Neural progenitor cell (in vitro differentiated cells): ENCODE data around the gene TBATA. TPM values are rescaled to one million over a fixed set of nuclear protein-coding genes. Genes with fewer than 3 reads are reported as not detected.

Source experiments
- DNase-seq: peaks from one replicate; pipeline ENCODE4 v3.0.0-alpha.2; 2016; ENCODE audit warnings: low spot score
- H2AFZ ChIP-seq: fragments of 200-600 bp; sonication (generic); replicated peaks from 2 replicates; pipeline ENCODE4 v1.6.1; 2016; ENCODE audit warnings: antibody characterized with exemption
- H3F3A ChIP-seq: fragments of 200-600 bp; sonication (generic); 2 replicates; pipeline ENCODE4 v1.6.1; 2016; ENCODE audit warnings: antibody characterized with exemption, low read depth
- H3K27ac ChIP-seq: fragments of 200-600 bp; sonication (generic); 2 replicates; pipeline ENCODE4 v1.5.1; 2016; ENCODE audit warnings: mild to moderate bottlenecking
- H3K27me3 ChIP-seq: fragments of 200-600 bp; sonication (generic); 2 replicates; pipeline ENCODE4 v1.6.1; 2016; ENCODE audit warnings: mild to moderate bottlenecking, moderate library complexity
- H3K36me3 ChIP-seq: fragments of 200-600 bp; sonication (generic); 2 replicates; pipeline ENCODE4 v1.5.1; 2016
- H3K4me1 ChIP-seq: fragments of 200-600 bp; sonication (generic); 2 replicates; pipeline ENCODE4 v1.6.1; 2016; ENCODE audit warnings: mixed run types
- H3K4me2 ChIP-seq: fragments of 200-600 bp; sonication (generic); 2 replicates; pipeline ENCODE4 v1.6.1; 2016
- H3K4me3 ChIP-seq: fragments of 200-600 bp; sonication (generic); 2 replicates; pipeline ENCODE4 v1.5.1; 2016
- H3K79me2 ChIP-seq: fragments of 200-600 bp; sonication (generic); 2 replicates; pipeline ENCODE4 v1.6.1; 2016; ENCODE audit warnings: low read depth
- H3K9ac ChIP-seq: fragments of 200-600 bp; sonication (generic); 2 replicates; pipeline ENCODE4 v1.6.1; 2016
- H3K9me3 ChIP-seq: fragments of 200-600 bp; sonication (generic); 2 replicates; pipeline ENCODE4 v1.5.1; 2016; ENCODE audit warnings: low read depth
- H4K20me1 ChIP-seq: fragments of 200-600 bp; sonication (generic); 2 replicates; pipeline ENCODE4 v1.6.1; 2016; ENCODE audit warnings: low read depth
- H3K27ac Mint-ChIP-seq: 3 replicates; pipeline ENCODE4 v1.8.0; 2021; ENCODE audit warnings: mixed read lengths
- H3K27me3 Mint-ChIP-seq: 2 replicates; pipeline ENCODE4 v1.8.0; 2022; ENCODE audit warnings: low read depth, mild to moderate bottlenecking, inconsistent platforms, moderate library complexity, mixed read lengths; ENCODE audit not compliant: insufficient read depth
- H3K36me3 Mint-ChIP-seq: 3 replicates; pipeline ENCODE4 v1.8.0; 2021; ENCODE audit warnings: mixed read lengths
- H3K4me1 Mint-ChIP-seq: 3 replicates; pipeline ENCODE4 v1.8.0; 2021; ENCODE audit warnings: mixed read lengths
- H3K4me3 Mint-ChIP-seq: 3 replicates; pipeline ENCODE4 v1.8.0; 2021; ENCODE audit warnings: mild to moderate bottlenecking, moderate library complexity, mixed read lengths
- H3K9me3 Mint-ChIP-seq: 3 replicates; pipeline ENCODE4 v1.8.0; 2020; ENCODE audit warnings: mixed read lengths
- EZH2 ChIP-seq: fragments of 200-600 bp; sonication (generic); IDR thresholded peaks from 2 replicates; pipeline ENCODE4 v1.6.1; 2017; ENCODE audit warnings: antibody characterized with exemption, mild to moderate bottlenecking, moderate library complexity
- EZH2phosphoT487 ChIP-seq: fragments of 200-600 bp; sonication (generic); IDR thresholded peaks from 2 replicates; pipeline ENCODE4 v1.6.1; 2017; ENCODE audit warnings: antibody characterized with exemption
- total RNA-seq: library from RNA; depleted of rRNA; stranded (reverse); fragments of >200 nt; gene quantifications from 2 replicates; pipeline ENCODE4 v1.2.3, GENCODE V29; 2015; ENCODE audit warnings: low replicate concordance
- TF ChIP-seq, protein P1 (sequence below): fragments of 200-600 bp; sonication (generic); IDR thresholded peaks from 2 replicates; pipeline ENCODE4 v1.5.1; 2017; ENCODE audit warnings: antibody characterized with exemption, mild to moderate bottlenecking

Gene TBATA
- total RNA-seq, 1 donor from 2014 or later, result not detected

- Histone ChIP-seq H3K9ac (no peak overlapping the region), H3K79me2 (no peaks in the 10 kb centered on the region), H3K4me2 (no peak overlapping the region), H3K27me3 (no peaks in the 10 kb centered on the region), H3K4me3 (no peak overlapping the region), H3K27ac (no peak overlapping the region), H3K9me3 (no peaks in the 10 kb centered on the region), H4K20me1 (no peaks in the 10 kb centered on the region), H2AFZ (no peak overlapping the region), H3K4me1 (no peaks in the 10 kb centered on the region), H3K36me3 (no peaks in the 10 kb centered on the region), H3F3A (no peaks in the 10 kb centered on the region)
- Mint-ChIP-seq H3K9me3 (peaks cover 3% of the 10 kb centered on the region), H3K27ac (no peak overlapping the region), H3K27me3 (no peaks in the 10 kb centered on the region), H3K4me3 (no peak overlapping the region), H3K36me3 (no peaks in the 10 kb centered on the region), H3K4me1 (no peaks in the 10 kb centered on the region)
- DNase-seq, result no peak
- TF ChIP-seq EZH2phosphoT487, result no peak
- no peak for TF ChIP-seq EZH2
- TF ChIP-seq, protein P1, sequence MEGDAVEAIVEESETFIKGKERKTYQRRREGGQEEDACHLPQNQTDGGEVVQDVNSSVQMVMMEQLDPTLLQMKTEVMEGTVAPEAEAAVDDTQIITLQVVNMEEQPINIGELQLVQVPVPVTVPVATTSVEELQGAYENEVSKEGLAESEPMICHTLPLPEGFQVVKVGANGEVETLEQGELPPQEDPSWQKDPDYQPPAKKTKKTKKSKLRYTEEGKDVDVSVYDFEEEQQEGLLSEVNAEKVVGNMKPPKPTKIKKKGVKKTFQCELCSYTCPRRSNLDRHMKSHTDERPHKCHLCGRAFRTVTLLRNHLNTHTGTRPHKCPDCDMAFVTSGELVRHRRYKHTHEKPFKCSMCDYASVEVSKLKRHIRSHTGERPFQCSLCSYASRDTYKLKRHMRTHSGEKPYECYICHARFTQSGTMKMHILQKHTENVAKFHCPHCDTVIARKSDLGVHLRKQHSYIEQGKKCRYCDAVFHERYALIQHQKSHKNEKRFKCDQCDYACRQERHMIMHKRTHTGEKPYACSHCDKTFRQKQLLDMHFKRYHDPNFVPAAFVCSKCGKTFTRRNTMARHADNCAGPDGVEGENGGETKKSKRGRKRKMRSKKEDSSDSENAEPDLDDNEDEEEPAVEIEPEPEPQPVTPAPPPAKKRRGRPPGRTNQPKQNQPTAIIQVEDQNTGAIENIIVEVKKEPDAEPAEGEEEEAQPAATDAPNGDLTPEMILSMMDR, result no peak
These were observed 16.7 kb upstream of the TBATA start for GRCh38 chr10:70801854-70802253.

DNA sequence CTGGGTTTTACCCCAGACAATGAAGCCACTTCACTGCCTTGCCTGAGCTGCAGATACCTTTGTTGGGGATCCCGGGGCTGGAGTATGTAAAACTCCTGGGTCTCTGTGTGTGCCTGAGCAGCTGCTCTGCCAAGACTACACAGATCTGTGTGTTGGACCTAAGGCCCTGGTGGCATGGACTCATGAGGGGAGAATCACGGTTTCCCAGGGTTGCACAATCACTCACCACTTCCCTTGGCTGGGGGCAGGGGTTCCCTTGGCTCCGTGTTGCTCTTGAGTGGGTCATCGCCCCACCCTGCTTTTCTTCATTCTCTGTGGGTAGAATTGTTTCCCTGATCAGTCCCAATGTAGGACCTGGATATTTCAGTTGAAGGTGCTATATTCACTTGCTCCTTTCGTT is 13.9 kb upstream of the TBATA start:
- H3K4me3 ChIP-seq, result no peak overlapping the region
- H3K36me3 ChIP-seq, result no peaks in the 10 kb centered on the region
- H3K4me3 Mint-ChIP-seq, result no peak overlapping the region
- no peaks in the 10 kb centered on the region for H3K4me1 Mint-ChIP-seq
- no peak overlapping the region for H3K9ac ChIP-seq
- no peak overlapping the region for H3K4me2 ChIP-seq
- H3K9me3 Mint-ChIP-seq, result peaks cover 8% of the 10 kb centered on the region
- no peaks in the 10 kb centered on the region for H3K27me3 Mint-ChIP-seq
- H3K27ac Mint-ChIP-seq, result no peak overlapping the region
- H3K4me1 ChIP-seq, result no peaks in the 10 kb centered on the region
- DNase-seq, result no peak
- no peaks in the 10 kb centered on the region for H3K9me3 ChIP-seq
- H3K79me2 ChIP-seq, result no peaks in the 10 kb centered on the region
- H4K20me1 ChIP-seq, result no peaks in the 10 kb centered on the region
- no peaks in the 10 kb centered on the region for H3K36me3 Mint-ChIP-seq
- TF ChIP-seq EZH2 (no peak), EZH2phosphoT487 (no peak)
- TF ChIP-seq, protein P1, result no peak
- H2AFZ ChIP-seq, result no peak overlapping the region
- H3K27ac ChIP-seq, result no peak overlapping the region
- no peaks in the 10 kb centered on the region for H3F3A ChIP-seq
- H3K27me3 ChIP-seq, result no peaks in the 10 kb centered on the region

GRCh38 chr10:70797840-70798239 is 12.7 kb upstream of the TBATA start:
- H4K20me1 ChIP-seq, result no peaks in the 10 kb centered on the region
- no peak for TF ChIP-seq EZH2phosphoT487
- H3K4me2 ChIP-seq, result no peak overlapping the region
- peaks cover under 1% of the 10 kb centered on the region for H3K27me3 Mint-ChIP-seq
- H3K36me3 Mint-ChIP-seq, result no peaks in the 10 kb centered on the region
- H3K9me3 Mint-ChIP-seq, result peaks cover 8% of the 10 kb centered on the region
- no peaks in the 10 kb centered on the region for H3K36me3 ChIP-seq
- H3K4me3 Mint-ChIP-seq, result no peak overlapping the region
- H3K4me1 Mint-ChIP-seq, result no peaks in the 10 kb centered on the region
- H3F3A ChIP-seq, result no peaks in the 10 kb centered on the region
- H3K27me3 ChIP-seq, result no peaks in the 10 kb centered on the region
- no peaks in the 10 kb centered on the region for H3K79me2 ChIP-seq
- no peak overlapping the region for H3K27ac ChIP-seq
- H3K27ac Mint-ChIP-seq, result no peak overlapping the region
- no peak overlapping the region for H2AFZ ChIP-seq
- no peaks in the 10 kb centered on the region for H3K9me3 ChIP-seq
- DNase-seq, result no peak
- no peaks in the 10 kb centered on the region for H3K4me1 ChIP-seq
- H3K4me3 ChIP-seq, result no peak overlapping the region
- H3K9ac ChIP-seq, result no peak overlapping the region

- H3K9me3 ChIP-seq, result no peaks in the 10 kb centered on the region
- no peak overlapping the region for H3K9ac ChIP-seq
- no peaks in the 10 kb centered on the region for H3K36me3 Mint-ChIP-seq
- no peak overlapping the region for H3K27ac Mint-ChIP-seq
- H3K4me2 ChIP-seq, result no peak overlapping the region
- no peak overlapping the region for H3K27ac ChIP-seq
- no peaks in the 10 kb centered on the region for H3K36me3 ChIP-seq
- peaks cover 8% of the 10 kb centered on the region for H3K9me3 Mint-ChIP-seq
- H3K4me3 ChIP-seq, result no peak overlapping the region
- H3K79me2 ChIP-seq, result no peaks in the 10 kb centered on the region
- H3K4me1 Mint-ChIP-seq, result no peaks in the 10 kb centered on the region
- H2AFZ ChIP-seq, result no peak overlapping the region
- no peak for DNase-seq
- no peaks in the 10 kb centered on the region for H4K20me1 ChIP-seq
- no peaks in the 10 kb centered on the region for H3F3A ChIP-seq
- H3K4me3 Mint-ChIP-seq, result no peak overlapping the region
- peaks cover 3% of the 10 kb centered on the region for H3K27me3 Mint-ChIP-seq
- no peaks in the 10 kb centered on the region for H3K27me3 ChIP-seq
- TF ChIP-seq EZH2, result no peak
- TF ChIP-seq, protein P1, result no peak
- TF ChIP-seq EZH2phosphoT487, result no peak
- H3K4me1 ChIP-seq, result peaks cover 15% of the 10 kb centered on the region
These were observed 10.4 kb upstream of the TBATA start for GRCh38 chr10:70795613-70796012.
